Loucy (cell line): ENCODE measurements around the gene GGA3.

Source experiments
- EZH2phosphoT487 ChIP-seq: fragments of 200-600 bp; IDR thresholded peaks from 2 replicates; pipeline ENCODE4 v1.6.1; 2018; ENCODE audit warnings: antibody characterized with exemption, mild to moderate bottlenecking, moderate library complexity, borderline replicate concordance
- TF ChIP-seq, protein P1 (sequence below): fragments of 200-600 bp; sonication (generic); conservative IDR thresholded peaks from 2 replicates; pipeline ENCODE4 v1.5.1; 2014; ENCODE audit warnings: mild to moderate bottlenecking, antibody characterized with exemption, low read length

GRCh38 chr17:75231741-75232464 lies 29.5 kb downstream of the GGA3 start:
- TF ChIP-seq, protein P1, sequence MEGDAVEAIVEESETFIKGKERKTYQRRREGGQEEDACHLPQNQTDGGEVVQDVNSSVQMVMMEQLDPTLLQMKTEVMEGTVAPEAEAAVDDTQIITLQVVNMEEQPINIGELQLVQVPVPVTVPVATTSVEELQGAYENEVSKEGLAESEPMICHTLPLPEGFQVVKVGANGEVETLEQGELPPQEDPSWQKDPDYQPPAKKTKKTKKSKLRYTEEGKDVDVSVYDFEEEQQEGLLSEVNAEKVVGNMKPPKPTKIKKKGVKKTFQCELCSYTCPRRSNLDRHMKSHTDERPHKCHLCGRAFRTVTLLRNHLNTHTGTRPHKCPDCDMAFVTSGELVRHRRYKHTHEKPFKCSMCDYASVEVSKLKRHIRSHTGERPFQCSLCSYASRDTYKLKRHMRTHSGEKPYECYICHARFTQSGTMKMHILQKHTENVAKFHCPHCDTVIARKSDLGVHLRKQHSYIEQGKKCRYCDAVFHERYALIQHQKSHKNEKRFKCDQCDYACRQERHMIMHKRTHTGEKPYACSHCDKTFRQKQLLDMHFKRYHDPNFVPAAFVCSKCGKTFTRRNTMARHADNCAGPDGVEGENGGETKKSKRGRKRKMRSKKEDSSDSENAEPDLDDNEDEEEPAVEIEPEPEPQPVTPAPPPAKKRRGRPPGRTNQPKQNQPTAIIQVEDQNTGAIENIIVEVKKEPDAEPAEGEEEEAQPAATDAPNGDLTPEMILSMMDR: no peak
- no peak for TF ChIP-seq EZH2phosphoT487
